ENCODE data around the gene OR2AG1. TPM values are rescaled to one million over a fixed set of nuclear protein-coding genes. Genes with fewer than 3 reads are reported as not detected.

Gene OR2AG1
- total RNA-seq, 1 donor from 2014 or later, result not detected

- no peak for ATAC-seq (ENCODE audit: low read depth)
- Mint-ChIP-seq H3K9me3 (no peaks in the 10 kb centered on the region), H3K27me3 (no peaks in the 10 kb centered on the region), H3K27ac (no peak overlapping the region), H3K4me3 (no peak overlapping the region), H3K36me3 (ENCODE audit: low read depth) (no peaks in the 10 kb centered on the region), H3K4me1 (peaks cover 20% of the 10 kb centered on the region)
- CTCF ChIA-PET, result interaction anchor here (1.9 kb wide), 1 partner anchor 22 kb away, joined by 7 read pairs; no protein-coding TSS in a partner anchor
- intact Hi-C loops (cut with micrococcal nuclease), result no loop called here
- DNase-seq, result no peak
- POLR2A ChIA-PET, result no interaction called here
- no peak for TF ChIP-seq CTCF (IDR thresholded peaks at IDR 0.05)
These were observed 51.2 kb downstream of the OR2AG1 start for GRCh38 chr11:6834021-6834420.

Other genes starting within 250 kb of the OR2AG1 start
- gene RRP8, start 179.4 kb upstream of the OR2AG1 start, total RNA-seq, result 29.1 and 30.5 TPM in 2 replicates
- gene ILK, start 179.2 kb upstream of the OR2AG1 start, total RNA-seq, result 113 and 128 TPM in 2 replicates
- 149 and 154 TPM in 2 replicates for gene TAF10, start 170.8 kb upstream of the OR2AG1 start, total RNA-seq
- gene TPP1, start 163.6 kb upstream of the OR2AG1 start, total RNA-seq, result 98.2 and 123 TPM in 2 replicates
- 0.17 and 0.22 TPM in 2 replicates for gene DCHS1, start 127.2 kb upstream of the OR2AG1 start, total RNA-seq
- 34.1 and 34.2 TPM in 2 replicates for gene MRPL17, start 99.7 kb upstream of the OR2AG1 start, total RNA-seq
- gene OR2AG2, start 11.0 kb upstream of the OR2AG1 start, total RNA-seq, result 0.07 TPM in 1 of 2 replicates, not detected in the other
- 0.18 and 0.20 TPM in 2 replicates for gene OR6A2, start 16.7 kb downstream of the OR2AG1 start, total RNA-seq
- not detected in 2 replicates for gene OR10A5, start 62.7 kb downstream of the OR2AG1 start, total RNA-seq
- not detected in 2 replicates for gene OR10A2, start 80.0 kb downstream of the OR2AG1 start, total RNA-seq
- not detected in 2 replicates for gene OR10A4, start 93.6 kb downstream of the OR2AG1 start, total RNA-seq
- gene OR2D2, start 109.5 kb downstream of the OR2AG1 start, total RNA-seq, result not detected in 2 replicates
- not detected in 2 replicates for gene OR2D3, start 138.0 kb downstream of the OR2AG1 start, total RNA-seq
- gene ZNF215, start 143.4 kb downstream of the OR2AG1 start, total RNA-seq, result 5.3 and 5.4 TPM in 2 replicates
- not detected in 2 replicates for gene ZNF214, start 237.3 kb downstream of the OR2AG1 start, total RNA-seq
- gene NLRP14, start 237.5 kb downstream of the OR2AG1 start, total RNA-seq, result 0.11 and 0.12 TPM in 2 replicates